SJCRH30 (cell line): Measurements from ENCODE around the gene CCNY. TPM values are rescaled to one million over a fixed set of nuclear protein-coding genes. Genes with fewer than 3 reads are reported as not detected.
"Not testable (repeated sequence)": the region's sequence is repeated elsewhere in the genome, so short reads cannot be mapped to it uniquely, and the experiment has no call there.

ENCODE experiments used
- DNase-seq, 2 experiments: peaks; one replicate each; pipeline ENCODE4 v3.0.0-alpha.2; 2015 to 2020
- H3K27ac ChIP-seq: fragments of 250-450 bp; sonication (Bioruptor Pico); 2 replicates; pipeline ENCODE4 v1.5.1; 2020; ENCODE audit warnings: mild to moderate bottlenecking, moderate library complexity
- H3K27me3 ChIP-seq: fragments of 250-450 bp; sonication (Bioruptor Pico); 2 replicates; pipeline ENCODE4 v1.5.1; 2020; ENCODE audit warnings: mild to moderate bottlenecking, moderate library complexity
- H3K36me3 ChIP-seq: fragments of 250-450 bp; sonication (Bioruptor Pico); 2 replicates; pipeline ENCODE4 v1.5.1; 2020; ENCODE audit warnings: mild to moderate bottlenecking, moderate library complexity
- H3K4me1 ChIP-seq: fragments of 250-450 bp; sonication (Bioruptor Pico); 2 replicates; pipeline ENCODE4 v1.5.1; 2020; ENCODE audit warnings: mild to moderate bottlenecking, moderate library complexity
- H3K4me3 ChIP-seq: fragments of 250-450 bp; sonication (Bioruptor Pico); 2 replicates; pipeline ENCODE4 v1.5.1; 2020; ENCODE audit warnings: mild to moderate bottlenecking, moderate library complexity
- H3K9me3 ChIP-seq: fragments of 250-450 bp; sonication (Bioruptor Pico); replicated peaks from 2 replicates; pipeline ENCODE4 v1.5.1; 2020; ENCODE audit warnings: mild to moderate bottlenecking, moderate library complexity
- total RNA-seq: library from RNA; depleted of rRNA; stranded (reverse); fragments of >200 nt; shearing (Covaris generic); gene quantifications from 2 replicates; pipeline ENCODE4 v1.2.3, GENCODE V29; 2014

The CCNY gene
- total RNA-seq, 1 experiment from 2014 or later = 47.2 TPM

DNA sequence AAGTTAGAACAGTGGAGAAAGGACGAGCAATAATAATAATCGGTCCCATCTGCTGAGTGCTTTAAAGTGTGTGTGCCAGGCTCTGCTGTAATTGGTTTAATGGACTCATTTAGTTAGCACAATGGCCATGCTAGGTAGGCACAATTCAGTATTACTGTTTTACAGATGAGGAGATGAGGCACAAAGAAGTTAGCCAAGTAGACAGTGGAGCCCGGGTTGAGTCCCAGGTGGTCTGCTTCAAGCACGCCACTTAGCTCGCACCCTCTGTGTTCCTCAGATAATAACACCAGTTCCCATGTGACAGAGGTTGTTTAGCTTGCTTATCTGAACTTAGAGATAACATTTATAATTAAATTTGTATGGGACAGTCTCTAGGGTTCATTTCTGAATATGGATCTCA lies 167.3 kb downstream of the CCNY start:
- 0 out of 2 replicates have a peak, but pooled peaks cover 4% of the 10 kb centered on the region for H3K9me3 ChIP-seq
- H3K4me1 ChIP-seq = no peaks in the 10 kb centered on the region
- no peak overlapping the region for H3K27ac ChIP-seq
- no peaks in the 10 kb centered on the region for H3K27me3 ChIP-seq
- no peak for DNase-seq
- H3K4me3 ChIP-seq = no peak overlapping the region
- H3K36me3 ChIP-seq = no peaks in the 10 kb centered on the region

DNA sequence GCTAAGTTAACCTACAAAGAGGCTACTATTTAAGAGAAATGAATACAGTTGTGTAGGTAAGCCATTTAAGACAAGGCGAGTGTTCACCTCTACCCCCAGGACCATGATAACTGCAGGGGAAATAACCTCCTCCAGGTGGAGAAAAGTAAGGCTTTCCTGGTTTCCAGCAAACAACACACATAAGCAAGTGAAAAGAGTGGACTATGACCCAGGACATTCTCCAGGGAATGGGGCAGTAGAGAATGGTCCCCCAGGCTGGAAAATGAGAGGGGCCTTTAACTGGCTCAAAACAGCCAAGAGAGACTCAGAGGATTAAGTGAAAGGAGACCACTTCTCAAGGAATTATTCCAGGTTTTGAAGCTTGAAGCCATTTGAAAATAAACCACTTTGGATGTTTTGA lies 167.8 kb downstream of the CCNY start:
- Histone ChIP-seq H3K9me3 (0 out of 2 replicates have a peak, but pooled peaks cover 4% of the 10 kb centered on the region), H3K27ac (no peak overlapping the region)

GRCh38 chr10:35505241-35505873 lies 169.0 kb downstream of the CCNY start:
- Histone ChIP-seq H3K9me3 (0 out of 2 replicates have a peak, but pooled peaks cover 4% of the 10 kb centered on the region), H3K27me3 (no peaks in the 10 kb centered on the region), H3K27ac (no peak overlapping the region), H3K4me1 (no peaks in the 10 kb centered on the region), H3K4me3 (no peak overlapping the region), H3K36me3 (no peaks in the 10 kb centered on the region)
- DNase-seq = no peak

More for the DNA sequence above, 167.8 kb downstream of the CCNY start:
- H3K27me3 ChIP-seq = no peaks in the 10 kb centered on the region
- H3K4me3 ChIP-seq = no peak overlapping the region
- no peaks in the 10 kb centered on the region for H3K36me3 ChIP-seq
- no peak for DNase-seq
- H3K4me1 ChIP-seq = no peaks in the 10 kb centered on the region

DNA sequence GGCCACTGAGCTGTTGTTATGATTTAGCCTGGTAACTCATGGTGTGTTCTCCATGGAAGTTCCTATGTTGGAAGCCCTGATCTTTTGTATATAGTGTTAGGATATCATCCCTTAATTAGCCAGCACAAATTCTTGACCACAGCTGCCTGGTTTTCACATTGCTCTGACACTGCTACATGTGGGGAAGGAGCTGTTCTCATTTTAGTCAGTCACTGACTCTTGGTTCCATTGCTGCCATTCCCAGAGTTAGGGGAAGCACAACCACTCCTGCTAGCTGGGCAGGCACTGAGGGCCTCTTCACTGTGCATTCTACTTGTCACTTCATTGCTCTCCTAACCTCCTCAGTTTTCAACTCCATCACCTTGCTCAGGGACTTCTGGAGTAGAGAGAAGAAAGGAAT lies 170.4 kb downstream of the CCNY start:
- H3K27ac ChIP-seq = no peak overlapping the region
- no peak for DNase-seq
- H3K4me1 ChIP-seq = no peaks in the 10 kb centered on the region
- H3K4me3 ChIP-seq = no peak overlapping the region
- no peaks in the 10 kb centered on the region for H3K27me3 ChIP-seq
- 0 out of 2 replicates have a peak, but pooled peaks cover 4% of the 10 kb centered on the region for H3K9me3 ChIP-seq
- no peaks in the 10 kb centered on the region for H3K36me3 ChIP-seq

- Histone ChIP-seq H3K4me1 (no peaks in the 10 kb centered on the region), H3K4me3 (no peak overlapping the region), H3K27me3 (no peaks in the 10 kb centered on the region), H3K27ac (no peak overlapping the region), H3K36me3 (no peaks in the 10 kb centered on the region), H3K9me3 (0 out of 2 replicates have a peak, but pooled peaks cover 4% of the 10 kb centered on the region)
- DNase-seq = no peak
Measured at GRCh38 chr10:35507519-35508109, 171.3 kb downstream of the CCNY start.

GRCh38 chr10:35508647-35509046 lies 172.3 kb downstream of the CCNY start:
- H3K27me3 ChIP-seq = no peaks in the 10 kb centered on the region
- 0 out of 2 replicates have a peak, but pooled peaks cover 4% of the 10 kb centered on the region for H3K9me3 ChIP-seq
- DNase-seq = no peak
- H3K4me1 ChIP-seq = no peaks in the 10 kb centered on the region
- H3K36me3 ChIP-seq = no peaks in the 10 kb centered on the region
- H3K4me3 ChIP-seq = no peak overlapping the region
- H3K27ac ChIP-seq = no peak overlapping the region

GRCh38 chr10:35510891-35511290 lies 174.6 kb downstream of the CCNY start:
- peaks cover 4% of the 10 kb centered on the region; the same call in 1 of the 2 replicates for H3K36me3 ChIP-seq
- DNase-seq = no peak
- no peak overlapping the region for H3K4me3 ChIP-seq
- no peaks in the 10 kb centered on the region for H3K4me1 ChIP-seq
- H3K27me3 ChIP-seq = no peaks in the 10 kb centered on the region
- 0 out of 2 replicates have a peak, but pooled peaks cover 4% of the 10 kb centered on the region for H3K9me3 ChIP-seq
- no peak overlapping the region for H3K27ac ChIP-seq

DNA sequence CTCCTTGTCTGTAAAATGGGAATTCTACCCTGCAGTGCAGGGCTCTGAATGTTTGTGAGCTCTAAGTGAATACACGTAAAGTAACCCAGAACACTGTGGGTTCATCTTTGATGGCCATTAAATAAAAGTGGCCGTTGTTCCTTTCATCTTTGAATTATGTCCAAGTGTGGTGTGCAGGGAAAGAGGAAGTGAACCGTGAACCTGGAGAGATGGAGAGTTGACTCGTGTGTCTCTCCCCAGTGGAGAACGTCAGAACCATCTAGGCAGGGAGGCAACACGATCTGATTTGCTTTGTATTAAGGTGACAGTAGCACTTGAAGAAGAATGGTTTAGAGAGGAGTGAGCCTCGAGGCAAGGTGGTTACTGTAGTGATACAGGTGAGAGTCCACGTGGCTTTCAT lies 175.3 kb downstream of the CCNY start:
- H3K27me3 ChIP-seq = no peaks in the 10 kb centered on the region
- H3K36me3 ChIP-seq = peaks cover 4% of the 10 kb centered on the region; the same call in 1 of the 2 replicates
- H3K4me3 ChIP-seq = no peak overlapping the region
- no peak overlapping the region for H3K27ac ChIP-seq
- peaks cover 3% of the 10 kb centered on the region; the same call in 1 of the 2 replicates for H3K4me1 ChIP-seq
- no peak for DNase-seq
- 0 out of 2 replicates have a peak, but pooled peaks cover 4% of the 10 kb centered on the region for H3K9me3 ChIP-seq

- Histone ChIP-seq H3K36me3 (peaks cover 4% of the 10 kb centered on the region), H3K27me3 (no peaks in the 10 kb centered on the region), H3K27ac (no peak overlapping the region), H3K4me1 (peaks cover 3% of the 10 kb centered on the region; the same call in 1 of the 2 replicates), H3K4me3 (no peak overlapping the region), H3K9me3 (no peaks in the 10 kb centered on the region)
- no peak for DNase-seq
Measured at GRCh38 chr10:35516102-35516670, 179.9 kb downstream of the CCNY start.

GRCh38 chr10:35517431-35518181 lies 181.3 kb downstream of the CCNY start:
- H3K27ac ChIP-seq = no peak overlapping the region
- H3K27me3 ChIP-seq = no peaks in the 10 kb centered on the region

GRCh38 chr10:35518187-35518586 lies 181.9 kb downstream of the CCNY start:
- DNase-seq, H3K4me3 ChIP-seq, H3K27me3 ChIP-seq, H3K27ac ChIP-seq, H3K9me3 ChIP-seq, H3K4me1 ChIP-seq, H3K36me3 ChIP-seq: not testable (repeated sequence)

More at GRCh38 chr10:35517431-35518181, 181.3 kb downstream of the CCNY start:
- H3K9me3 ChIP-seq = no peaks in the 10 kb centered on the region
- H3K4me1 ChIP-seq = peaks cover 3% of the 10 kb centered on the region; the same call in 1 of the 2 replicates
- no peak overlapping the region for H3K4me3 ChIP-seq
- H3K36me3 ChIP-seq = peaks cover 4% of the 10 kb centered on the region
- no peak for DNase-seq

DNA sequence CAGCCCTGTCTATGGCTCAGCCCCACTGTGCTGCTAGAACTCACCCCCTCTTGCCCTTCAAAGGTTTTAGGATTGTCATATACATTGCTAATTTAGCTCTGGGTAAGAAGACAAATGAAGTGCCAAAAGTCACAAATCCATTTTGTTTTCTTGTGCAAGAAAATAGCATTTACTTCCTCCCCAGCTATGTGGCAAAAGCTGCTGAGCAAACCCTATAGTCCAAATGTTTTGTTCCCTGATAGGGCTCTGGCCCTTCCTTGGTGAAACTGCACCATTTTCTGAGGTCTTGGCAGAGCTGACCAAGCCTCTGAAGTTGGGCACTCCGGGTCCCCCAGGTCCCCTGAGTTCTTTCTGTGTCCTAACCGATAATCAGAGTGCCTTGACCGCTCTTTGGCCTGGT lies 184.7 kb downstream of the CCNY start:
- H3K27me3 ChIP-seq = no peaks in the 10 kb centered on the region
- DNase-seq = no peak
- peaks cover 3% of the 10 kb centered on the region; the same call in 1 of the 2 replicates for H3K4me1 ChIP-seq

DNA sequence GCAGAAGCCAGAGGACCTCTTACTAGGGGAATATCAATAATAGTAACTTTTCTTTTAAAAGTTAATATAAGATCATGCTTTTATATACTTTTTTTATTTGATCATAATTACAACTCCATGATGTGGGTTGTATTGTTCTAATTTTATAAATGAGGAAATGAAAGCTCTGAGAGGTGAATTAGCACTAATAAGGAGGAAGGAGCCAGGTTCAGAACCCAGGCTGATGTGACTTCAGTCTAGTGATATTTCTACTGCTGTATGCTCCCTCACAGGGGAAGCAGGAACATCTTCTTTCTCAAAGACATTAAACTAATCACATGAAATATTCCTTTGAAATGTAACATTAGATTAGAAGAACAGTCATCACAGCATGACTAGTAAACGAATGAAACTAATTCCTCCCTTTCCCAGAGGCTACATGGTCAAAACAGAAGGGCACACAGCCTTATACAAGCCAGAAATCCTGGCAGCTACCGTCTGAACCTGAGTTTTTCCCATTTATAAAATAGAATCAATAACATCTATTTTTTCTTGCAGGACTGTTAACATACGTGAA lies 187.4 kb downstream of the CCNY start:
- Histone ChIP-seq H3K9me3 (no peaks in the 10 kb centered on the region), H3K4me3 (no peak overlapping the region), H3K36me3 (no peaks in the 10 kb centered on the region; the same call in 1 of the 2 replicates), H3K27me3 (no peaks in the 10 kb centered on the region), H3K4me1 (no peaks in the 10 kb centered on the region), H3K27ac (no peak overlapping the region)
- DNase-seq = no peak

More for the DNA sequence above, 184.7 kb downstream of the CCNY start:
- Histone ChIP-seq H3K36me3 (no peaks in the 10 kb centered on the region; the same call in none of the 2 replicates), H3K4me3 (no peak overlapping the region), H3K9me3 (no peaks in the 10 kb centered on the region), H3K27ac (no peak overlapping the region)

GRCh38 chr10:35526746-35527145 lies 190.4 kb downstream of the CCNY start:
- no peaks in the 10 kb centered on the region for H3K4me1 ChIP-seq
- H3K27me3 ChIP-seq = no peaks in the 10 kb centered on the region
- H3K9me3 ChIP-seq = no peaks in the 10 kb centered on the region
- H3K36me3 ChIP-seq = peaks cover 11% of the 10 kb centered on the region; the same call in 1 of the 2 replicates
- no peak overlapping the region for H3K27ac ChIP-seq
- no peak overlapping the region for H3K4me3 ChIP-seq
- DNase-seq = no peak
